RPMI8226 (cell line): ENCODE data around the gene SMOC2.
"Not testable (repeated sequence)": the region's sequence is repeated elsewhere in the genome, so short reads cannot be mapped to it uniquely, and the experiment has no call there.

Experiments
- DNase-seq: peaks from one replicate; pipeline ENCODE4 v3.0.0-alpha.2; 2015

Gene SMOC2

DNA sequence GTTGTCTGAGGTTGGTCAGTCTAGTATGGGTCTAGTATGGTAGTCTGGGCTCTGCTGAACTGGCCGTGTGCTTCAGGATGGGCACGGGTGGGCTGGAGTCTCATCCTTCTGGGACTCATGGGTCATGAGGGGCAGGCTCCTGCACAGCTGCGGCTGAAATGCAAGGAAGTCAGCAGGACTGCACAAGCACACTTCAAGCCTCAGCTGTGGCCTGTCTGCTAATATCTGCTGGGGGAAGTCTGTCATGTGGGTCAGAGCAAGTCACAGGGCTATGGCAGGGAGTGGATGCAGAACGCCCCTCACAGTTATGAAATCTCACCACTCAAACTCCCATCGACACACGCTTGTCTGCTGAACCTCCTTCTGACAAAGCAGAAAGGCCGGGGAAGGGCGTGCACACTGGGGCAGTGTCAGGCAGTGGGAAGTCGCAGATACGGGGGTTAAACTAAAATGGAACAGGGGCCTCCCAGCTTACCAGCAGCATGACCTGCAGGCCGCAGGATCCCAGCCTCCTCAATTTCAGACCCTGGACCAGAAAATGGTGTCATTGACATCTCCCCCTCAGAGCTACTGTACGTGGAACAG is 229.5 kb downstream of the SMOC2 start:
- no peak for DNase-seq

- DNase-seq: no peak
These were observed 230.3 kb downstream of the SMOC2 start for GRCh38 chr6:168671028-168671862.

DNA sequence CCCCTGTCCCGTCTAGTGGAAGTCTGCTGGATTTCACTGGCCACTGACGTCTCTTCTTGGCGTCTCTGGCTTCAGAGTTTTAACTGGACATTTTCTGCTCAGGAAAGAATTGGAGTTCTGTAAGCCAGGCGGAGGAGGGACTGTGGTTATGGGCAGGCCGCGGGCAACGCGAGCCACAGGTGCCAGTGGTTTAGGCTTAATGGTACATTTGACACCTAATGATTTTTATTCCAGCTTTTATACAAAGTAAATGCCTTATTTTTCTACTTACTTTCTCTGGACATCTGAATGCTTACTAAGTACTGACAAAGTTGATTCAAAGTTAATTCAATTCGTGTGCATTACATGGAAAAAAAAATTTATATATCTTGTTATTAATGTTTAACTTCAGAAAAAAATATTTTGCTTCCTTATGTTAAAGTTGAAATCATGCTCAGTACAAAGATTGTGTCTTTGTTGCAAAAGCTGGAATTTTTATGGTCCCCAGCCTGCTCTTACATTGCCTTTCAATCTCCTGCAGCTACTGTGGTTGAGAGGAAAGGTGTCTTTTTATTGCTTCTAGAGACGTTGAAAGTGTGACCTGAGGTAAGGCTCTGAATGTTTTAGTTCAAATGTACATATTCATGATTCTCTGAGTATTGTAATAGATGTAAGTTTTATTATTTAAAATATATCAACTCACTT is 231.0 kb downstream of the SMOC2 start:
- DNase-seq: no peak

GRCh38 chr6:168674595-168674994 is 233.6 kb downstream of the SMOC2 start:
- DNase-seq: no peak

DNA sequence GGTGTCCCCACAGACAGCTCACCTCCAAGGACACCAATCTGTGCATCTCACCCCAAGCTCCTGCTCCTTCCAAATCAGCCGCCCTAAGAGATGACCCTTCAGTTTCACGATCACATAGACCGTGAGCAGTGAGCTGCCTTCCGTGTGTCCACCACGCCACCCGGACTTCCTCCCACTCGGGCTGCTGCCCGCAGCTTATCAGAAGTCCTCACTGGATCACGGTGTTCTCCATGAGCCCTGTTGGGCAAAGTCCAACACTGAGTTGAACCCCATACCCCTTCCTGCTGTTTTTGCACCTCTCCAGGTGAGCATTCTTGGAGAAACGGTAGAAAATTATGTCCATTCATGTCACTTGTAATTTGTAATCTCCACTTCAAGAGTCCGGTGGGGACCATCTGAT is 234.4 kb downstream of the SMOC2 start:
- no peak for DNase-seq

- no peak for DNase-seq
These were observed 235.1 kb downstream of the SMOC2 start for GRCh38 chr6:168675933-168676551.

- DNase-seq: no peak
These were observed 235.8 kb downstream of the SMOC2 start for GRCh38 chr6:168676552-168677322.

DNA sequence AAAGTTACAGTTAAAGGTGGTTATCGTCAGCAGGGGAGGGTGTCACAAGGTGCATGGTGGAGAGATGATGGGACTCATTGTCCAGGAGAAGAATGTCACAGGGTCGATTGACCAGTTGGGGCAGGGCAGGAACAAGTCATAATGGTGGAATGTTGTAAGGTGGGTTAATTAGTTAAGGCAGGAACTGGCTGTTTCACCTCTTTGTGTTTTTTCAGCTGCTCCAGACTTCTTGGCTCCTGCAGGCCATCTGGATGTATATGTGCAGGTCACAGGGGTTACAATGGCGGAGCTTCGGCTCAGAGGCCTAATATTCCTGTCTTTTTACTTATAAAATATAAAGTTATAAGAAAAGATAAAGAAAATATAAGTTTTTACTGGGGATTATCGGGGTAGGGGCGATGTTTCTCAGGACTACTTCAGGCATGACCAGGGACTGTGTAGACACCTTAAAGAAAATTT is 236.4 kb downstream of the SMOC2 start:
- not testable (repeated sequence) for DNase-seq

- DNase-seq: no peak
These were observed 237.1 kb downstream of the SMOC2 start for GRCh38 chr6:168678077-168678476.

DNA sequence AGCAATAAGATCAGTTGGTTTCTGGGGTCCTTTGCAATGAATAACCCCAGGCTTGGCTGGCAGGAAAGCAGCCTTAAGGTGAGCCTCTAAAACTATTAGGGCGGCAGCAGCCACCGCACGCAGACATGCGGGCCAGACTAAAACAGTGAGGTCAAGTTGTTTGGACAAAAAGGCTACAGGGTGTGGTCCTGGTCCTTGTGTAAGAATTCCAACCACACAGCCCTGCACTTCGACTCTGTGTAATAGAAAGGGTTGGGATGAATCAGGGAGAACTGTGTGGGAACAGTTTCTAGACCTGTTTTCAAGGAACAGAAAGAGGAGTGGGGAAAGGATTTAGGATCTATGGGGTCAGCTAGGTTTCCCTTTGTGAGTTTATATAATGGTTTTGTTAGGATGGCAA is 237.6 kb downstream of the SMOC2 start:
- no peak for DNase-seq

- DNase-seq: no peak
These were observed 240.8 kb downstream of the SMOC2 start for GRCh38 chr6:168681748-168682147.

DNA sequence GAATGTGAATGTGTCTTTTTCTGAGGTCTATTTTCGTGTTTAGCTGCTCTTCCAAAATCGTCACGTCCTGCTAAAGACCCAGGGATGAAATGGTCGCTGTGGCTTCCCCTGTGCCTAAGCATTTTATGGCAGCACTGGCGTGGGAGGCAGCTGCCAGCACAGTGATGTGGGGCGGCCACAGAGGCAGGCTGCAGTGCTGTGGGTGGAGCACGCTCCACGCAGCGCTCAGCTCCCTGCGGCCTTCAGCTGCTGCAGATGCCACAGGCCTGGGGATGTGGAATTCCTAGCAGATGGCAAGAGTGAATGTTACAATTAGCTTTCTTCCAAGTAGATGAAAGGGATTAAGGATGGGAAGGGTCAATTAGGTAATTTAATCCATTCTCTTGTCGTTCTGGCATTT is 242.6 kb downstream of the SMOC2 start:
- DNase-seq: no peak

- DNase-seq: no peak
These were observed 243.5 kb downstream of the SMOC2 start for GRCh38 chr6:168684471-168684870.

DNA sequence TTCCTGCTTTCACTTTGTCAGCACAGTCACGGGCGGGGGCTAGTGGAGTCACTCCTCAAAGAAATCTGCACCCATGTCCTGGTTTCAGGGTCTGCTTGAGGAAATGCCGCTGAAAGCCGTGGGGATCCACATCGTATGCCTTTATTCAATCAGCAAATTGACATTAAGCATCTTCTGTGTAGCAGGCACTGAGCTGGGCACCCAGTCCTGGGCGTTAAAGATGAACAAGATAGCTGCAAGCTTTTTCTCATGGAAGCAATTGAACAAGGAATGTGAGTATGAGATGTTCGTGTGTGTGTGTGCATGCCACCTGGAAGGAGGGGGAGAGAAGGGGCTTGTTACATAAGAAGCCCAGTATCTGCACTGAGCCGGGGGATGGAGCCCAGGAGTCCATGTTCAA is 243.9 kb downstream of the SMOC2 start:
- DNase-seq: peak; percentile 6

GRCh38 chr6:168686029-168686738 is 245.2 kb downstream of the SMOC2 start:
- no peak for DNase-seq

DNA sequence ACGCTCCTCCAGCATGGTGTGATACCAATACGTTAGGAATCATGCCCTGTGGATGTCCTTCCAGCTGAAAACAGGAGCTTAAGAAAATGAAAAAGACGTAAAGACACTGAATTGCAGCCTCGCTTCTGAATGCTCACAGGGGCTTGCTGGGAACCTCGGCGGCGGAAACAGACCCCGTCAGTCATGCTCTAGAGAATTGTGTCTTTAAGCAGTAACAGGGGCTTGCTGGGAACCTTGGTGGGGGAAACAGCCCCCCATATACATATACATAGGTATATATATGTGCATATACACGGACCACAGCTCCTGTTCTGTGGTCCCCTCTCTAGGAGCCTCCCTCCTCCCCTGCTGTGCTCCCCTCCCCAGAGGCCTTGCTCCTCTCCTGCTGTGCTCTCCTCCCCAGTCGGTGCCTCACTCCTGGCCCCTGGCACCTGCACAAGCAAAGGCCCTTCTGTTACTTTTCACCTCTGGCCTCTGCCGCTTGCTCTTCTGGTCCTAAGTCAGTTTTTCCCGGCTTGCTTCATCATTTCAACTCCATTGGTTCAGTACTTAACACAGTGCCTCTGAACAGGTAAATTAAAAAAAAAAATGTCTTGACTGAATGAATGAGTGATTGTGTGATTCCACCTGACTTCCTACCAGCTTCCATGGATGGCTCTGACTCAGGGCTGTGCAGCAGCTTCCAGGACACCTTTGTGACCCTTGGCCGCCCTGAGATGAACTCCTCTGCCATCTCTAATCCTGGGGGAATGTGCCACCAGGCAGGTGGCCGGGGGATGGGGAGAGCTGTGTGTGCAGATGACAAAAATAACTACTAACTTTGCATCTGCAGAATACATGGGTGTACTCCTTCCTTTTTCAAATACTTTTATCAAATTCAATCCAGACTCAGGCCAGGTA is 246.1 kb downstream of the SMOC2 start:
- DNase-seq: no peak

- no peak for DNase-seq
These were observed 249.3 kb downstream of the SMOC2 start for GRCh38 chr6:168690271-168690670.

- DNase-seq: no peak
These were observed 250.8 kb downstream of the SMOC2 start for GRCh38 chr6:168691774-168692173.

- no peak for DNase-seq
These were observed 251.4 kb downstream of the SMOC2 start for GRCh38 chr6:168692193-168692914.

GRCh38 chr6:168692915-168693257 is 251.9 kb downstream of the SMOC2 start:
- not testable (repeated sequence) for DNase-seq
